Measurements from ENCODE around the gene FAIM2.

- no peak for TF ChIP-seq CTCF (IDR thresholded peaks at IDR 0.05)
- TF ChIP-seq POLR2A (IDR thresholded peaks at IDR 0.05), result no peak
Measured at GRCh38 chr12:49900371-49900770, 3.3 kb downstream of the FAIM2 start.

Measured in heart left ventricle (tissue), 13 donors.